CD14-positive monocyte (primary cell): ENCODE data around the gene CLIC3. TPM values are rescaled to one million over a fixed set of nuclear protein-coding genes. Genes with fewer than 3 reads are reported as not detected.

Experiments used
- DNase-seq, 3 donors: peaks; one replicate each; pipeline ENCODE4 v3.0.0-alpha.2; 2011 to 2022
- H2AFZ ChIP-seq: 2 replicates; pipeline ENCODE4 v1.6.0; 2012; ENCODE audit warnings: mild to moderate bottlenecking, low read depth, low read length, inconsistent platforms; ENCODE audit not compliant: insufficient read depth, poor library complexity, severe bottlenecking
- H3K27ac ChIP-seq, 2 donors: 1 replicate in 1 of 2; 2 replicates in 1 of 2; pipeline ENCODE4 v1.5.1; 2012 to 2013; ENCODE audit warnings: low read length in 2 of 2, control low read depth in 1 of 2, inconsistent platforms in 1 of 2, low read depth in 1 of 2, mild to moderate bottlenecking in 1 of 2
- H3K27me3 ChIP-seq, 2 donors: one replicate each; pipeline versions ENCODE4 v1.6.0 to v1.6.1; 2011 to 2013; ENCODE audit warnings: low read length in 2 of 2; ENCODE audit not compliant: control insufficient read depth in 2 of 2, insufficient read depth in 2 of 2
- H3K36me3 ChIP-seq, 2 donors: replicated peaks in 1 of 2; 1 replicate in 1 of 2; 2 replicates in 1 of 2; pipeline versions ENCODE4 v1.5.1 to v1.6.1; 2012 to 2013; ENCODE audit warnings: low read length in 2 of 2, control low read depth in 1 of 2, inconsistent platforms in 1 of 2, mild to moderate bottlenecking in 1 of 2; ENCODE audit not compliant: insufficient read depth in 2 of 2, control insufficient read depth in 1 of 2
- H3K4me1 ChIP-seq, 2 donors: 1 replicate in 1 of 2; 2 replicates in 1 of 2; pipeline versions ENCODE4 v1.5.1 to v1.6.1; 2012 to 2013; ENCODE audit warnings: low read length in 2 of 2, control low read depth in 1 of 2, inconsistent platforms in 1 of 2, mild to moderate bottlenecking in 1 of 2, moderate library complexity in 1 of 2; ENCODE audit not compliant: insufficient read depth in 2 of 2, control insufficient read depth in 1 of 2
- H3K4me2 ChIP-seq: replicated peaks from 2 replicates; pipeline ENCODE3; 2012; ENCODE audit warnings: low read length, moderate library complexity, mild to moderate bottlenecking; ENCODE audit not compliant: poor library complexity, severe bottlenecking; ENCODE audit errors: extremely low read depth
- H3K4me3 ChIP-seq, 3 experiments: fragments of 200-600 bp in 1 of 3; sonication (generic) in 1 of 3; replicated peaks in 1 of 3; 1 replicate in 2 of 3; 2 replicates in 1 of 3; pipeline ENCODE4 v1.5.1; 2011 to 2013; ENCODE audit warnings: low read length in 3 of 3, mild to moderate bottlenecking in 3 of 3, control low read depth in 2 of 3, low read depth in 2 of 3, inconsistent platforms in 1 of 3, moderate library complexity in 1 of 3
- H3K79me2 ChIP-seq: 2 replicates; pipeline ENCODE4 v1.6.0; 2012; ENCODE audit warnings: mild to moderate bottlenecking, control low read depth, inconsistent platforms, low read length, moderate library complexity; ENCODE audit not compliant: insufficient read depth
- H3K9ac ChIP-seq: 2 replicates; pipeline ENCODE4 v1.6.0; 2017; ENCODE audit warnings: low read length, mild to moderate bottlenecking; ENCODE audit not compliant: insufficient read depth, poor library complexity, severe bottlenecking
- H3K9me3 ChIP-seq, 2 donors: replicated peaks in 1 of 2; 1 replicate in 1 of 2; 2 replicates in 1 of 2; pipeline versions ENCODE4 v1.5.1 to v1.6.1; 2012 to 2013; ENCODE audit warnings: low read length in 2 of 2, control low read depth in 1 of 2; ENCODE audit not compliant: control insufficient read depth in 1 of 2, insufficient read depth in 1 of 2
- H4K20me1 ChIP-seq: 2 replicates; pipeline ENCODE4 v1.6.0; 2012; ENCODE audit warnings: mild to moderate bottlenecking, low read length, control low read depth, moderate library complexity; ENCODE audit not compliant: insufficient read depth
- H3K27ac Mint-ChIP-seq, 7 donors: one replicate each; pipeline ENCODE4 v1.8.0; 2020; ENCODE audit warnings: mild to moderate bottlenecking in 7 of 7, mixed read lengths in 7 of 7, moderate library complexity in 6 of 7, inconsistent platforms in 2 of 7
- H3K27me3 Mint-ChIP-seq, 3 donors: one replicate each; pipeline ENCODE4 v1.8.0; 2021 to 2022; ENCODE audit warnings: low read depth in 3 of 3, mild to moderate bottlenecking in 3 of 3, mixed read lengths in 3 of 3, moderate library complexity in 3 of 3, inconsistent platforms in 1 of 3
- H3K36me3 Mint-ChIP-seq, 2 donors: one replicate each; pipeline ENCODE4 v1.8.0; 2020; ENCODE audit warnings: mixed read lengths in 2 of 2, inconsistent platforms in 1 of 2, mild to moderate bottlenecking in 1 of 2
- H3K4me1 Mint-ChIP-seq: one replicate; pipeline ENCODE4 v1.8.0; 2020; ENCODE audit warnings: mild to moderate bottlenecking, mixed read lengths
- H3K4me3 Mint-ChIP-seq, 2 donors: one replicate each; pipeline ENCODE4 v1.8.0; 2020; ENCODE audit warnings: mild to moderate bottlenecking in 2 of 2, mixed read lengths in 2 of 2, moderate library complexity in 1 of 2
- H3K9me3 Mint-ChIP-seq, 7 donors: one replicate each; pipeline ENCODE4 v1.8.0; 2020 to 2022; ENCODE audit warnings: mixed read lengths in 7 of 7, mild to moderate bottlenecking in 6 of 7, moderate library complexity in 6 of 7, inconsistent platforms in 2 of 7
- WGBS: methylation state at CpG from one replicate; pipeline ENCODE4 v1.1.5; 2013; ENCODE audit warnings: missing lambda C conversion rate; ENCODE audit not compliant: insufficient coverage; 5-methylcytosine and 5-hydroxymethylcytosine counted together
- intact Hi-C, 2 donors: fragments of 100-400 bp; cut with micrococcal nuclease; formaldehyde crosslinking; loops; one replicate each; pipeline versions ENCODE4 v1.15.0 to v1.15.1; 2023
- polyA plus RNA-seq, 3 donors: library from polyadenylated mRNA; depleted of rRNA in 1 of 3; unstranded in 2 of 3; stranded (reverse) in 1 of 3; fragments of 300-500 nt in 2 of 3; fragments of >200 nt in 1 of 3; fragmentation: Illumina TruSeq in 2 of 3; gene quantifications; 1 replicate in 2 of 3; 2 replicates in 1 of 3; pipeline ENCODE4 v1.2.3, GENCODE V29; 2012 to 2021
- TF ChIP-seq, protein P1 (sequence below): fragments of 200-600 bp; IDR thresholded peaks from one replicate; pipeline ENCODE4 v1.8.0; 2022; ENCODE audit warnings: antibody characterized with exemption, mild to moderate bottlenecking

CLIC3 gene
- polyA plus RNA-seq, 3 donors, result 0.29 to 0.51 TPM; not detected in 1

DNA sequence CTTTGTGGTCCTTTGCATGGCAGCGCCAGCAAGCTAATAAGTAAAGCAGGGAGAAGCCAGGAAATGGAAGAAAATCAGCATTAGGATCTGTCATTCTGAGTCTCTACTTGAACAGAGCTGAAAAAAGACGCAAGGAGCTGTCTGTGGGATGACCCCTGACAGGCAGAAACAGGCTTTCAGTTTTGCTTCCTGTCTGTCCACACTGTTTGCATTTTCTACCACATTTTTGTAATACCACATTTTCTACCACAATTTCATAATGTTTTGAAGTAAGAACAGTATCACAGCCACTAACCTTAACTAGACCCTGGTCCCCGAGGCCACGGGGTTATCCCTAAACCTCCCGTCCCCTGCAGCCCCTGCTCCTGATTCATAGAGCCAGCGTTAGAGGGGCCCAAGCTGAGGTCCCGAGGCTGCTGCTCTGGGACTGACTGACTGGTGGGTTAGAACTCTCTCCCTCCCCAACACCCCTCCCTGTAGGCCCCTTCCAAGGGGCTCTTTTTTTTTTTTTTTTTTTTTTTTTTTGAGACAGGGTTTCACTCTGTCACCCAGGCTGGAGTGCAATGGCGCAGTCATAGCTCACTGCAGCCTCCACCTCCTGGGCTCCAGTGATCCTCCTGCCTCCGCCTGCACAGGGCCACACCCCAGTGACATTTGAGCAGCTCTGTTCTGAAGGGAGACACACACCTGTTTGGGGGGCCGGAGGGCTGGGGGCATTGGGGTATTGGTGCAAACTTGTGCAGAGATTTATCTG is 4.0 kb upstream of the CLIC3 start:
- TF ChIP-seq, protein P1, sequence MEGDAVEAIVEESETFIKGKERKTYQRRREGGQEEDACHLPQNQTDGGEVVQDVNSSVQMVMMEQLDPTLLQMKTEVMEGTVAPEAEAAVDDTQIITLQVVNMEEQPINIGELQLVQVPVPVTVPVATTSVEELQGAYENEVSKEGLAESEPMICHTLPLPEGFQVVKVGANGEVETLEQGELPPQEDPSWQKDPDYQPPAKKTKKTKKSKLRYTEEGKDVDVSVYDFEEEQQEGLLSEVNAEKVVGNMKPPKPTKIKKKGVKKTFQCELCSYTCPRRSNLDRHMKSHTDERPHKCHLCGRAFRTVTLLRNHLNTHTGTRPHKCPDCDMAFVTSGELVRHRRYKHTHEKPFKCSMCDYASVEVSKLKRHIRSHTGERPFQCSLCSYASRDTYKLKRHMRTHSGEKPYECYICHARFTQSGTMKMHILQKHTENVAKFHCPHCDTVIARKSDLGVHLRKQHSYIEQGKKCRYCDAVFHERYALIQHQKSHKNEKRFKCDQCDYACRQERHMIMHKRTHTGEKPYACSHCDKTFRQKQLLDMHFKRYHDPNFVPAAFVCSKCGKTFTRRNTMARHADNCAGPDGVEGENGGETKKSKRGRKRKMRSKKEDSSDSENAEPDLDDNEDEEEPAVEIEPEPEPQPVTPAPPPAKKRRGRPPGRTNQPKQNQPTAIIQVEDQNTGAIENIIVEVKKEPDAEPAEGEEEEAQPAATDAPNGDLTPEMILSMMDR, result no peak
- Histone ChIP-seq H2AFZ (peak overlapping the region; percentile 63), H3K27ac (peak overlapping the region; percentile 62 to 83), H3K4me1 (peaks cover 64 to 69% of the 10 kb centered on the region in 2 donors), H3K79me2 (no peaks in the 10 kb centered on the region), H4K20me1 (peaks cover 6% of the 10 kb centered on the region), H3K27me3 (peaks cover 0 to 27% of the 10 kb centered on the region in 2 donors), H3K9me3 (peaks cover 0 to 9% of the 10 kb centered on the region in 2 donors), H3K9ac (no peak overlapping the region), H3K36me3 (no peaks in the 10 kb centered on the region), H3K4me3 (peak overlapping the region in 1 of 3 experiments; percentile 59), H3K4me2 (peak overlapping the region; percentile 70)
- peak; percentile 56 to 74 (median 58) for DNase-seq
- peaks cover 57% of the 10 kb centered on the region for H3K4me1 Mint-ChIP-seq
- intact Hi-C loops, result no loop called here
- H3K9me3 Mint-ChIP-seq, result peaks cover 3 to 10% (median 7%) of the 10 kb centered on the region in 7 donors
- 17% methylated on average over 6 of the region's 10 CpGs for WGBS
- peak overlapping the region; percentile 70 to 83 for H3K4me3 Mint-ChIP-seq
- peak overlapping the region; percentile 90 to 97 (median 95) for H3K27ac Mint-ChIP-seq
- H3K27me3 Mint-ChIP-seq, result peaks cover 19 to 33% (median 26%) of the 10 kb centered on the region in 3 donors
- peaks cover 0 to 2% of the 10 kb centered on the region in 2 donors for H3K36me3 Mint-ChIP-seq

- no peak for DNase-seq
- TF ChIP-seq, protein P1, result no peak
- peaks cover 23 to 50% (median 39%) of the 10 kb centered on the region in 3 donors for H3K27me3 Mint-ChIP-seq
- peaks cover 76 to 90% of the 10 kb centered on the region in 2 donors for H3K4me1 ChIP-seq
- peaks cover 0 to 41% of the 10 kb centered on the region in 2 donors for H3K27me3 ChIP-seq
- H3K4me3 Mint-ChIP-seq, result peak overlapping the region; percentile 32 to 67
- 11% methylated on average over 9 of the region's 18 CpGs for WGBS
- peak overlapping the region in 2 of 7 donors; percentile 18 to 25 for H3K27ac Mint-ChIP-seq
- no peak overlapping the region for H3K4me2 ChIP-seq
- H2AFZ ChIP-seq, result peak overlapping the region; percentile 22
- H3K4me1 Mint-ChIP-seq, result peaks cover 70% of the 10 kb centered on the region
- no peak overlapping the region for H3K27ac ChIP-seq
- peaks cover 16% of the 10 kb centered on the region for H3K79me2 ChIP-seq
- peaks cover 6 to 9% of the 10 kb centered on the region in 2 donors for H3K36me3 ChIP-seq
- peaks cover 10 to 12% of the 10 kb centered on the region in 2 donors for H3K36me3 Mint-ChIP-seq
- peaks cover 27% of the 10 kb centered on the region for H4K20me1 ChIP-seq
- H3K9ac ChIP-seq, result no peak overlapping the region
- peaks cover 0 to 7% (median 0%) of the 10 kb centered on the region in 7 donors for H3K9me3 Mint-ChIP-seq
- H3K9me3 ChIP-seq, result no peaks in the 10 kb centered on the region
- no peak overlapping the region for H3K4me3 ChIP-seq
- intact Hi-C loops, result loop anchor here in 1 of 2 donors (5.0 kb wide), 1 partner anchor 34 kb away; the partner anchor contains the start of gene FUT7
Measured at GRCh38 chr9:136997830-136998234, 1.5 kb upstream of the CLIC3 start.
